ENCODE measurements around the gene PAK4.

Gene PAK4

DNA sequence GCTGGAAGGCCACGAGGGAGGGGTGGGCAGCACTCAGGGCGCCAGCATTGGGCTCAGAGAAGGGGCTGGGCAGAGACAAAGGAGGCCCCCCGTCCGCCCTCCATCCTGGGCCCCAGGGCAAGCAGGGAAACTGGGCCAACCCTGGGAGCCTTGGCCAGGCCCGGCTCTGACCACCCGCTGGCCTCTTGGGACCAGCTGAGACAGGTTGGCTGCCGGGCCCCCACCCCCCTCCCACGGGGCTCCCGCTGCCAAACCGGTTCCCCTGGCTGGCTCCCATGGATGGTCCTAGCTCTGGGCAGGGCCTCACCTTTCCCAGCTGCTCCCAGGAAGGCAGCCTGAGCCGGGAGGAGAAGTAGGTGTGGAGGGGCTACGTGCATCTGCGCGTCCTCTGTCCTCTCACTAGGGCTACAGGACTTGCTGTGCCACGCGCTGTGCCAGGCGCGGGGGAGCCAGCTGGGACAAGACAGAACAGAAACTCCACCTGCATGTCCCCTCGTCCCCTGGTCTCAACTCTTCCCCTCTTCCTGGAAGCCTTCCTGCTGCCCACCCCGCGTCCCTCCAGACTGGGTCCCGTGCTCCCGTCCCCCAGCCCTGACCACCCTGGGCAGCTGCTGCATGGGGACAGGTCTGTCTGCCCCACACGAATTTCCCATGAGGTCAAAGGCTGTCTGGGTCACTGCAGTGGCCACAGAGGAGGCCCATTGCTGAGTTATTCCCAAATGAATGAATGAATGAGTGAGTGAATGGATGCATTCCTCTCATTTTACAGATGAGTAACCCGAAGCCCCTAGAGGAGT is 42.1 kb downstream of the PAK4 start:
- TF ChIP-seq, protein P1, sequence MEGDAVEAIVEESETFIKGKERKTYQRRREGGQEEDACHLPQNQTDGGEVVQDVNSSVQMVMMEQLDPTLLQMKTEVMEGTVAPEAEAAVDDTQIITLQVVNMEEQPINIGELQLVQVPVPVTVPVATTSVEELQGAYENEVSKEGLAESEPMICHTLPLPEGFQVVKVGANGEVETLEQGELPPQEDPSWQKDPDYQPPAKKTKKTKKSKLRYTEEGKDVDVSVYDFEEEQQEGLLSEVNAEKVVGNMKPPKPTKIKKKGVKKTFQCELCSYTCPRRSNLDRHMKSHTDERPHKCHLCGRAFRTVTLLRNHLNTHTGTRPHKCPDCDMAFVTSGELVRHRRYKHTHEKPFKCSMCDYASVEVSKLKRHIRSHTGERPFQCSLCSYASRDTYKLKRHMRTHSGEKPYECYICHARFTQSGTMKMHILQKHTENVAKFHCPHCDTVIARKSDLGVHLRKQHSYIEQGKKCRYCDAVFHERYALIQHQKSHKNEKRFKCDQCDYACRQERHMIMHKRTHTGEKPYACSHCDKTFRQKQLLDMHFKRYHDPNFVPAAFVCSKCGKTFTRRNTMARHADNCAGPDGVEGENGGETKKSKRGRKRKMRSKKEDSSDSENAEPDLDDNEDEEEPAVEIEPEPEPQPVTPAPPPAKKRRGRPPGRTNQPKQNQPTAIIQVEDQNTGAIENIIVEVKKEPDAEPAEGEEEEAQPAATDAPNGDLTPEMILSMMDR (IDR thresholded peaks at IDR 0.05; ENCODE audit: insufficient read depth, low read depth, low read length, missing control alignments), result no peak
- no peak for DNase-seq (ENCODE audit: low read depth)
- H3K4me3 ChIP-seq (ENCODE audit: low read depth, low read length), result no peak overlapping the region

DNA sequence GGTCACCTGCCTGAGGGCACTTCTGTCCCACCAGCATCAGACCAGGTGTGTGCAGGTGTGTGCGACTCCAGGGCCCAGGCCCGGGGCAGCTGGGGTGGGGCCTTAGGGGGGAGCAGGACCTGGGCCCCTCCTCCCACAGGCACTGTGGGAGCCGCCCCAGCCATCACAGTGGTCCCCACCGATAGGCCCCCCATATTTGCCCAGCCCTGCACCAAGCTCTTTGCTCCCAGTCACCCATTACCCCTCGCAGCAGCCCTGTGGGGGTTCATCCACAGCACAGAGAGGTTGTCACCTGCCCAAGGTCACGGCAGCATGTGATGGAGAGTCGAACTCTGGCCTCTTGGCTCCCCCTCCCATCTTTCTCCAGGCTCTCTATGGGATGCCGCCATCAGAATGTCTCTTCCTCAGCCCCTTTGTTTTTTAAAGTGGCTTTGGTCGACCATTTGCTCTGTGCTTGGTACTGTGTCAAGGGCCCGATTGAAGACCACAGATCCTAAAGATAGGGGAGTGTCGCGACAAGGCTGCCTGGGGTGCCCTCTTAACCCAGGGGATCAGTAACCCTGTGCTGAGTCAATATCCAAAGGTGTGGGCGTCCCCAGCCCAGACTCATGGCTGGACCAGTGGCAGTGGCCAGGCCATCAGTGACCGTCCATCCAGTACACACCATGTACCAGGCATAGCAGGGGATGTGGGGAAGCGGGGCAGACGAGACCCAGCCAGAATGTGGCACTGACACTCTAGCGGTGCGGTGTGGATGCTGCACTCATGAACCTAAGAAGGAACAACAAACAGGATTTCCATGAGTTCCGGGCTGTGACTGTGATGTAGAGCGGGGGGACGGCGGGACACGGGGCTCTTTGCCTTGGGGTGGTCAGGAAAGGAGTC is 42.9 kb downstream of the PAK4 start:
- TF ChIP-seq, protein P1 (IDR thresholded peaks at IDR 0.05; ENCODE audit: insufficient read depth, low read depth, low read length, missing control alignments), result no peak
- no peak overlapping the region for H3K4me3 ChIP-seq (ENCODE audit: low read depth, low read length)
- no peak for DNase-seq (ENCODE audit: low read depth)

DNA sequence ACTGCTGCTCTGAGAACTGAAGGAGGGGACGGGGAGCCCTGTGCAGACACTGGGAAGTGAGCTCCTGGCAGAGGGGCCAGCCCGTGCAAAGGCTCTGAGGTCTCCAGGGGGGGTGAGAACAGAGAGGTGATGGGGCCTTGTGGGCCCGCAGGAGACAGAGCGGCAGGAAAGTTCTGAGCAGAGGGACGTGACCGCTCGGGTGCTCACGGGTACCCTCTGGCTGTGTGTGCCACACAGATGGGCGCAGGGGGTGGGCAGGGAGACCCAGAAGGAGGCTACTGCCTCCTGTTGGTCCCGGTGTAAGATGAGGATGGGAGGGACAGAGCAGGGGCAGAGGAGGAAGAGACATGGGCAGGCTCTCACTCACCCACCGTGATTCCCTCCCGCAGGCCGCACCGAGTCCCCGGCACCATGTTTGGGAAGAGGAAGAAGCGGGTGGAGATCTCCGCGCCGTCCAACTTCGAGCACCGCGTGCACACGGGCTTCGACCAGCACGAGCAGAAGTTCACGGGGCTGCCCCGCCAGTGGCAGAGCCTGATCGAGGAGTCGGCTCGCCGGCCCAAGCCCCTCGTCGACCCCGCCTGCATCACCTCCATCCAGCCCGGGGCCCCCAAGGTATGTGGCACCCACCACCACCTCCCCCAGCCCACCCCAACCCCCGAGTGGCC is 43.7 kb downstream of the PAK4 start:
- no peak for DNase-seq (ENCODE audit: low read depth)
- TF ChIP-seq, protein P1 (IDR thresholded peaks at IDR 0.05; ENCODE audit: insufficient read depth, low read depth, low read length, missing control alignments), result no peak
- no peak overlapping the region for H3K4me3 ChIP-seq (ENCODE audit: low read depth, low read length)

DNA sequence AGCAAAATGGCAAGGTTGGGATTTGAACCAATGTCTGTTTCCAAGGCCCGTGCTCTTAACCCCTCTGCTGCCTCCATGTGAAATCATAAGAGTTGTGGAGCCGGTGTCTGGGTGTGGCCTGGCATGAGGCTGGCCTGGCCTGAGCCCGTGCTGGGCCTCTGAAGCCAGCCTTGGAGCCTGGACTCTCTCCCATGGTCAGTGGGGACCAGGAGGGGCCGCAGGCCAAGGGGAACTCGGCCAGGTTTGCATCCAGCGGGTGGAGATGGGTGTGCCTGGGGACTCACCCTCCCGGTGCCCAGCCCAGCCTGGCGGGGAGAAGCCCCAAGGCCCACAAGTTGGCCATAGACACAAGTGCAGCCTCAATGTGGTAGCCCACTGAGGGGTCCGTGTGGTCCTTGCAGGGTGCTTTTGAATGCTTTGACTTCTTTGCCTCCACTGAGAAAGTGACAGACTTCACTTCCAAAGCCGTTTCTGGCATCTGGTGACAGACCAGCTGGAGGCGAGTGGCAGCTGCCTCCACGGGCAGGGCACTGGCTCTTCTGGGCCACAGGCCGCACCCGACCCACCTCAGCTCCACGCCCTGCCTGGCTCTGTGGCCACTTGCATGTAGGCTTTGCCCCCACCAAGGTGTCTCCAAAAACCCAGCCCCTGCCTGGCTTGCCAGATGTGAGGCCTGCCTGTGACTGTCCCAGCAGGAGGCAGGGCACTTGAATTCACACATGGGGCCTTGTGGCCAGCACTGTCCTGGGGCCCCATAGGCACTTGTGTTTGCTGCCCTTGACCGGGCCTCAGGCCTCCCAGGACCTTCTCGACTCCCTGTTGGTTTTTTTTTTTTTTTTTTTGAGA is 45.0 kb downstream of the PAK4 start:
- no peak for DNase-seq (ENCODE audit: low read depth)
- H3K4me3 ChIP-seq (ENCODE audit: low read depth, low read length), result no peak overlapping the region
- TF ChIP-seq, protein P1 (IDR thresholded peaks at IDR 0.05; ENCODE audit: insufficient read depth, low read depth, low read length, missing control alignments), result no peak

DNA sequence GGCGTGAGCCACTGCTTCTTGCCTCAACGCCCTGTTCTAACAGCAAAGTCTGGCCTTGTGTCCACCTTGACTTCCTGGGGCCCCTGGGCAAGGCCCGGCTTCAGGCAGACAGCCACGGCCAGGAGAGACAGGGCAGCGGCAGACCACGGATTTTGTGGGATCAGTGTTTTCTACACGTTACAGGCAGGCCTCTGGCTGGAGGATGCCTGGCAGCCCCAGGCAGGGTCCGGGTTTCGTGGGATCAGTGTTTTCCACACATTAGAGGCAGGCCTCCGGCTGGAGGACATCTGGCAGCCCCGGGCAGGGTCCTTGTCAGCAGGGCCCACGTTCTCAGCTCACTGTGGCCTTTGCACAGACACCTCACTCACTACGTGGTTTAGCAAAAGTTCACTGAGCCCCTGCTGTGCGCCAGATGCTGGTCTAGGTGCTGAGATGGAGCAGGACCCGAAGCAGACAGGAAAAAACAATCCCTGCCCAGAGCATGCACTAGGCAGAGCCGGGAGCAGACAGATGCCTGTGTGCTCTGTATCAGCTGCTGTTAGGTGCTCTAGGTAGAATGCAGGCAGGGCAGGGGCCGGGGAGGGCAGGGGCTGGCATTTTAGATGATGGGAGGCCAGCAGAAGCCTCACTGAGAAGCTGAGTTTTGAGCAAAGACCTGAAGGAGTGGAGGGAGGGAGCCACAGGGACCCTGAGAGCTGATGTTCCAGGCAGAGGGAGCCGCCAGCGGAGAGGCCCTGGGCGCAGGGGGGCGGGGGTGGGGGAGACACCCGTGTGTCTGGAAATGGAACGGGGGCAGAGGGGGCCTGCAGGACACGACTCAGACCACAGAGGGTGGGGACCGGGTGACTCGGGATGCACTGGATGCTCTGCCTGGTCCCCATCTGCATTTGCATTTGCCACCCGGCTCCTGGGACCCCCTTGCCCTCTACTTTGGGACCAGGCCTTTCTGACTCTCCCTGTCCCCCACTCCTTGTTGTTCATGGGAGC is 46.2 kb downstream of the PAK4 start:
- H3K4me3 ChIP-seq (ENCODE audit: low read depth, low read length), result no peak overlapping the region
- TF ChIP-seq, protein P1 (IDR thresholded peaks at IDR 0.05; ENCODE audit: insufficient read depth, low read depth, low read length, missing control alignments), result no peak
- DNase-seq (ENCODE audit: low read depth), result no peak

Data from GM12865 (cell line).